IMR-90 (cell line): Measurements from ENCODE around the gene FAM209B. TPM values are rescaled to one million over a fixed set of nuclear protein-coding genes. Genes with fewer than 3 reads are reported as not detected.
"Not testable (repeated sequence)": the region's sequence is repeated elsewhere in the genome, so short reads cannot be mapped to it uniquely, and the experiment has no call there.

Experiments used
- ATAC-seq: fragments of 200-7000 bp; cut with Tn5 transposase; 2 replicates; pipeline ENCODE4 v1.9.1; 2020; ENCODE audit warnings: low read depth, mild to moderate bottlenecking, moderate library complexity
- BruUV-seq: library from RNA; stranded (reverse); fragments of 400-500 nt; replicated peaks from 2 replicates; lab custom pipeline; 2021; lab: Mats Ljungman, UMichigan
- CTCF ChIA-PET: fragments of 300-600 bp; formaldehyde crosslinking; extraction: SDS; loops from one replicate; lab custom pipeline; 2021; ENCODE audit warnings: antibody characterized with exemption; lab: Yijun Ruan, JAX
- POLR2A ChIA-PET: fragments of 300-600 bp; sonication (Branson Sonifier 250); formaldehyde crosslinking; loops from one replicate; lab custom pipeline; 2022; ENCODE audit warnings: antibody characterized with exemption; ENCODE audit not compliant: unreplicated experiment; lab: Charles Lee
- DNase-seq: peaks from one replicate; pipeline ENCODE4 v3.0.0; 2013
- H2AFZ ChIP-seq: replicated peaks from 2 replicates; pipeline ENCODE3; 2013; ENCODE audit warnings: low read length, mild to moderate bottlenecking; ENCODE audit not compliant: poor library complexity
- H2AK5ac ChIP-seq: 2 replicates; pipeline ENCODE4 v1.6.1; 2013; ENCODE audit warnings: low read depth, low read length, inconsistent platforms
- H2AK9ac ChIP-seq: replicated peaks from 2 replicates; pipeline ENCODE3; 2013; ENCODE audit warnings: mild to moderate bottlenecking, low read depth, low read length, moderate library complexity; ENCODE audit not compliant: poor library complexity
- H2BK120ac ChIP-seq: 2 replicates; pipeline ENCODE4 v1.6.1; 2013; ENCODE audit warnings: low read depth, low read length, inconsistent platforms
- H2BK15ac ChIP-seq: 3 replicates; pipeline ENCODE4 v1.6.1; 2013; ENCODE audit warnings: low read depth, low read length, inconsistent platforms
- H2BK20ac ChIP-seq: 2 replicates; pipeline ENCODE4 v1.6.1; 2013; ENCODE audit warnings: low read depth, mild to moderate bottlenecking, inconsistent platforms, low read length, moderate library complexity
- H2BK5ac ChIP-seq: 2 replicates; pipeline ENCODE4 v1.6.1; 2013; ENCODE audit warnings: mild to moderate bottlenecking, low read depth, low read length, inconsistent platforms; ENCODE audit not compliant: poor library complexity, severe bottlenecking
- H3K14ac ChIP-seq: replicated peaks from 2 replicates; pipeline ENCODE4 v1.6.1; 2013; ENCODE audit warnings: low read depth, low read length, inconsistent platforms
- H3K18ac ChIP-seq: 2 replicates; pipeline ENCODE4 v1.6.1; 2013; ENCODE audit warnings: low read depth, low read length, control low read depth
- H3K23ac ChIP-seq: 2 replicates; pipeline ENCODE4 v1.6.1; 2013; ENCODE audit warnings: low read depth, low read length, inconsistent platforms
- H3K27ac ChIP-seq: 2 replicates; pipeline ENCODE4 v1.5.1; 2013; ENCODE audit warnings: mild to moderate bottlenecking, control low read depth, low read length; ENCODE audit not compliant: insufficient read depth
- H3K27me3 ChIP-seq: 2 replicates; pipeline ENCODE4 v1.6.1; 2013; ENCODE audit warnings: low read length; ENCODE audit not compliant: control insufficient read depth, insufficient read depth
- H3K36me3 ChIP-seq: 2 replicates; pipeline ENCODE4 v1.6.1; 2013; ENCODE audit warnings: low read length, mixed read lengths; ENCODE audit not compliant: control insufficient read depth, insufficient read depth
- H3K4ac ChIP-seq: 2 replicates; pipeline ENCODE4 v1.6.1; 2013; ENCODE audit warnings: low read depth, low read length, inconsistent platforms
- H3K4me1 ChIP-seq: 2 replicates; pipeline ENCODE4 v1.6.1; 2013; ENCODE audit warnings: low read length, mixed read lengths; ENCODE audit not compliant: control insufficient read depth, insufficient read depth
- H3K4me2 ChIP-seq: 2 replicates; pipeline ENCODE4 v1.6.1; 2013; ENCODE audit warnings: low read depth, mild to moderate bottlenecking, control low read depth, low read length, moderate library complexity
- H3K4me3 ChIP-seq: 2 replicates; pipeline ENCODE4 v1.5.1; 2013; ENCODE audit warnings: low read depth, mild to moderate bottlenecking, control low read depth, low read length, moderate library complexity; ENCODE audit not compliant: insufficient read depth
- H3K56ac ChIP-seq: 2 replicates; pipeline ENCODE4 v1.6.1; 2013; ENCODE audit warnings: low read length, inconsistent platforms; ENCODE audit not compliant: insufficient read depth; ENCODE audit errors: extremely low read depth
- H3K79me1 ChIP-seq, 2 experiments: 2 replicates each; pipeline ENCODE4 v1.6.1; 2013; ENCODE audit warnings: low read length in 2 of 2, inconsistent platforms in 1 of 2, low read depth in 1 of 2
- H3K9ac ChIP-seq: 2 replicates; pipeline ENCODE4 v1.6.1; 2013; ENCODE audit warnings: low read depth, low read length, control low read depth
- H3K9me1 ChIP-seq: 2 replicates; pipeline ENCODE4 v1.6.1; 2013; ENCODE audit warnings: low read length, inconsistent platforms; ENCODE audit not compliant: insufficient read depth
- H3K9me3 ChIP-seq: 2 replicates; pipeline ENCODE4 v1.6.1; 2013; ENCODE audit warnings: low read length; ENCODE audit not compliant: control insufficient read depth, insufficient read depth
- H4K20me1 ChIP-seq: 2 replicates; pipeline ENCODE4 v1.6.1; 2013; ENCODE audit warnings: low read length, inconsistent platforms; ENCODE audit not compliant: insufficient read depth
- H4K5ac ChIP-seq: 2 replicates; pipeline ENCODE4 v1.6.1; 2013; ENCODE audit warnings: mild to moderate bottlenecking, low read depth, low read length, control low read depth
- H4K8ac ChIP-seq, 2 experiments: 2 replicates each; pipeline ENCODE4 v1.6.1; 2013; ENCODE audit warnings: low read depth in 2 of 2, low read length in 2 of 2, control low read depth in 1 of 2, inconsistent platforms in 1 of 2
- H4K91ac ChIP-seq: 2 replicates; pipeline ENCODE4 v1.6.1; 2013; ENCODE audit warnings: low read depth, low read length, inconsistent platforms; ENCODE audit not compliant: insufficient read depth
- RFX5 ChIP-seq: IDR thresholded peaks from 2 replicates; pipeline ENCODE4 v1.8.0; 2012; ENCODE audit warnings: low read depth, mild to moderate bottlenecking, low read length, moderate library complexity
- WGBS, 2 experiments: methylation state at CpG; one replicate each; pipeline versions ENCODE4 v1.1.5 to v1.1.7; 2013; ENCODE audit warnings: missing lambda C conversion rate in 2 of 2; ENCODE audit not compliant: insufficient read length in 1 of 2; ENCODE audit errors: extremely low coverage in 2 of 2; 5-methylcytosine and 5-hydroxymethylcytosine counted together
- dilution Hi-C: fragments of 300-500 bp; cut with HindIII; formaldehyde crosslinking; loops from one replicate; pipeline ENCODE4 v1.14.3; 2018; ENCODE audit warnings: low sequenced_read_pairs; ENCODE audit not compliant: unreplicated experiment
- in situ Hi-C: fragments of 300-500 bp; cut with MboI; formaldehyde crosslinking; loops from 3 replicates; pipeline ENCODE4 v1.14.3; 2019; ENCODE audit warnings: low sequenced_read_pairs, inconsistent platforms, mixed read lengths
- intact Hi-C: fragments of 100-400 bp; cut with micrococcal nuclease; formaldehyde crosslinking; loops from 2 replicates; pipeline ENCODE4 v1.10.0; 2022
- polyA plus RNA-seq, 3 experiments: library from polyadenylated mRNA; depleted of rRNA; stranded (reverse); fragments of >200 nt; gene quantifications; 2 replicates each; pipeline ENCODE4 v1.2.3, GENCODE V29; 2012; ENCODE audit warnings: low replicate concordance in 1 of 3
- total RNA-seq: library from RNA; depleted of rRNA; stranded (reverse); fragments of >200 nt; gene quantifications from 2 replicates; pipeline ENCODE4 v1.2.3, GENCODE V29; 2012

FAM209B gene
- total and polyA plus RNA-seq, 2 of the 4 experiments (the other 2 are of a cell fraction), result 0.24 TPM; not detected in 1

GRCh38 chr20:56522311-56522710, 10.7 kb upstream of the FAM209B start:
- Histone ChIP-seq H4K5ac (no peak overlapping the region), H4K20me1 (no peaks in the 10 kb centered on the region), H3K9me3 (peaks cover 11% of the 10 kb centered on the region), H2BK20ac (no peak overlapping the region), H3K23ac (no peak overlapping the region), H3K9ac (no peak overlapping the region), H3K4me1 (no peaks in the 10 kb centered on the region), H3K9me1 (no peaks in the 10 kb centered on the region), H3K79me1 (no peaks in the 10 kb centered on the region), H3K56ac (no peak overlapping the region), H2BK15ac (no peak overlapping the region), H3K27ac (no peak overlapping the region), H3K18ac (no peak overlapping the region), H4K8ac (no peak overlapping the region), H3K36me3 (peaks cover 33% of the 10 kb centered on the region), H3K4me3 (no peak overlapping the region), H3K4me2 (no peak overlapping the region), H2BK120ac (no peak overlapping the region), H2BK5ac (no peak overlapping the region), H2AK9ac (no peak overlapping the region), H2AFZ (no peak overlapping the region), H3K14ac (no peak overlapping the region), H2AK5ac (no peak overlapping the region), H4K91ac (no peak overlapping the region), H3K4ac (no peak overlapping the region), H3K27me3 (no peaks in the 10 kb centered on the region)
- no TSS peak for BruUV-seq
- DNase-seq (no peak), ATAC-seq (no peak)
- ChIA-PET POLR2A (no interaction called here), CTCF (interaction anchor here (0.7 kb wide), 1 partner anchor 56 kb away, joined by 4 read pairs; no protein-coding TSS in a partner anchor)
- WGBS, 2 experiments, result 83% methylated on average over 1 of the region's 6 CpGs; no CpG with 5 or more reads in 1 of the 2 experiments
- in situ Hi-C loops, result no loop called here
- intact Hi-C loops, result no loop called here
- dilution Hi-C loops, result no loop called here
- TF ChIP-seq RFX5, result no peak

DNA sequence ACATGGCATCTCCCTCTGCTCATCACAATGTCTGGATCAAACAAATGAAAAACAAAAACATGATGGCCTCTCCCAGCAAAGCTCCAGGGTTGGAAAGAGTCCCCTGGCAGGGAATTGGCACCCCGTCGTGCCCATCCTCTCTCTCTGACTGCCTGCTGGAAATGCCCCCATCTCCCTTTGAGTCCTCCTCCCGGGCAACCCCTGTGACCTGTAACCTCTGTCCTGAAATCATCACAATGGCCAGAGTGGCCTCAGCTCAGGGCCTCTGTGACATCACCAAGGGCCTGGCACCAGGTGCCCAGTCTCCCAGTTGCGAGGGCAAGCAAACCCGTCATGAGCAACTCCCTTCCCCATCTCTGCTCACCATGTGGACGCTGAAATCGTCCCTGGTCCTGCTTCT, 8.6 kb upstream of the FAM209B start, which contains the start of gene FAM209A:
Gene FAM209A, plus strand, starts transcription at position 301 of the 400 bp plus-strand sequence. Its CDS starts 65 bp downstream, at position 366.
- intact Hi-C loops, H2BK20ac ChIP-seq, BruUV-seq, H2AK5ac ChIP-seq, H2AK9ac ChIP-seq, H2BK120ac ChIP-seq, POLR2A ChIA-PET, H3K18ac ChIP-seq, H3K9ac ChIP-seq, H2BK5ac ChIP-seq, H2BK15ac ChIP-seq, H2AFZ ChIP-seq, H3K4ac ChIP-seq, DNase-seq, H4K5ac ChIP-seq, H3K4me2 ChIP-seq, in situ Hi-C loops, H3K79me1 ChIP-seq, dilution Hi-C loops, H3K23ac ChIP-seq, H3K14ac ChIP-seq, H3K27me3 ChIP-seq, H3K9me1 ChIP-seq, H4K20me1 ChIP-seq, H4K91ac ChIP-seq, H3K4me1 ChIP-seq, CTCF ChIA-PET, H3K27ac ChIP-seq, H3K56ac ChIP-seq, H4K8ac ChIP-seq, ATAC-seq, H3K4me3 ChIP-seq: not testable (repeated sequence)
- Histone ChIP-seq H3K36me3 (peaks cover 12% of the 10 kb centered on the region), H3K9me3 (peaks cover 11% of the 10 kb centered on the region)
- no CpG with 5 or more reads among the region's 7 CpGs for WGBS, 2 experiments
